MM.1S (cell line): ENCODE measurements around the gene XYLT2.

ENCODE experiments used
- EZH2 ChIP-seq: fragments of 300-600 bp; sonication (generic); optimal IDR thresholded peaks from 2 replicates; pipeline ENCODE3; 2017; ENCODE audit warnings: low read depth, mild to moderate bottlenecking, antibody characterized with exemption, low read length, mixed read lengths
- TF ChIP-seq, protein P1 (sequence below): fragments of 300-600 bp; sonication (generic); IDR thresholded peaks from 2 replicates; pipeline ENCODE4 v1.5.1; 2016; ENCODE audit warnings: antibody characterized with exemption, low read length, mixed read lengths

DNA sequence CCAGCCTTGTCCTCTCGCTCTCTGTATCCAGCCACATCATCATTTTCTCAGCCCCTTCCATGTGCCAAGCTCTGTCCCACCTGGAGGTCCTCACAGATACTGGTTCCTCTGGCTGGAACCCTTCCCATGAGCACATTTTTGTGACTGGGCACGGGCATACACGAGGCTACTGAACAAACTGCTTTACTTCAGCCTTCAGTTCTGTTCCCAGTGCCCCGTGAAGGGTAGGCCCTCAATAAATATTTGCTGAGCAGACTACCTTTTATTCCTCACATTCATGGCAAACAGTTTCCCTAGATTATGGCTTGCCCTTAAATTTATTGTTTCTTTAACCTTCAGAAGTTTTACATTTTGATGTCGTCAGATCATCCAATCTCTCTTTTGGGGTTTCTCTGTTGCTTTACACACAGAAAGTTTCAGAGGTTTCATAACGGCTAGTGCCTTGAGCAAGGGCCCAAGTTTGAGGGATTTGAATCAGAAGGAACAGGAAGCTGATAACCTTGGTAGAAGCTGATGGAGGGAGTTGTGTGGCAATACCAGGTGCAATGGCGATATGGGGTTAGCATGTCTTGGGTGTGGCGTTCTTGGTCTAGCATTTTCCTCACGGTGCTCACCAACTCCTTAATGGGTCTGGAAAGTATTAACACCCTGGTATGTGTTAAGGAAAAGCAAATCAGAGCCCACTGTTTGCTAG lies 43.9 kb upstream of the XYLT2 start:
- TF ChIP-seq, protein P1, sequence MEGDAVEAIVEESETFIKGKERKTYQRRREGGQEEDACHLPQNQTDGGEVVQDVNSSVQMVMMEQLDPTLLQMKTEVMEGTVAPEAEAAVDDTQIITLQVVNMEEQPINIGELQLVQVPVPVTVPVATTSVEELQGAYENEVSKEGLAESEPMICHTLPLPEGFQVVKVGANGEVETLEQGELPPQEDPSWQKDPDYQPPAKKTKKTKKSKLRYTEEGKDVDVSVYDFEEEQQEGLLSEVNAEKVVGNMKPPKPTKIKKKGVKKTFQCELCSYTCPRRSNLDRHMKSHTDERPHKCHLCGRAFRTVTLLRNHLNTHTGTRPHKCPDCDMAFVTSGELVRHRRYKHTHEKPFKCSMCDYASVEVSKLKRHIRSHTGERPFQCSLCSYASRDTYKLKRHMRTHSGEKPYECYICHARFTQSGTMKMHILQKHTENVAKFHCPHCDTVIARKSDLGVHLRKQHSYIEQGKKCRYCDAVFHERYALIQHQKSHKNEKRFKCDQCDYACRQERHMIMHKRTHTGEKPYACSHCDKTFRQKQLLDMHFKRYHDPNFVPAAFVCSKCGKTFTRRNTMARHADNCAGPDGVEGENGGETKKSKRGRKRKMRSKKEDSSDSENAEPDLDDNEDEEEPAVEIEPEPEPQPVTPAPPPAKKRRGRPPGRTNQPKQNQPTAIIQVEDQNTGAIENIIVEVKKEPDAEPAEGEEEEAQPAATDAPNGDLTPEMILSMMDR: no peak
- no peak for TF ChIP-seq EZH2
